Measurements from ENCODE around the gene SEC24D. TPM values are rescaled to one million over a fixed set of nuclear protein-coding genes. Genes with fewer than 3 reads are reported as not detected.

The SEC24D gene
- total RNA-seq, 1 experiment from 2014 or later, result 28.4 TPM

- H3K27me3 Mint-ChIP-seq (ENCODE audit: unreplicated experiment), result no peaks in the 10 kb centered on the region
- no peaks in the 10 kb centered on the region for H3K4me1 Mint-ChIP-seq (ENCODE audit: low read depth, unreplicated experiment)
- BruUV-seq (replicated peaks), result no TSS peak
- no peak for DNase-seq
- intact Hi-C loops (cut with micrococcal nuclease; ENCODE audit: unreplicated experiment), result no loop called here
- no peak overlapping the region for H3K4me3 Mint-ChIP-seq (ENCODE audit: low read depth, unreplicated experiment)
- no peak for TF ChIP-seq CTCF (IDR thresholded peaks at IDR 0.05; ENCODE audit: unreplicated experiment)
- no peaks in the 10 kb centered on the region for H3K9me3 Mint-ChIP-seq (ENCODE audit: low read depth, unreplicated experiment)
- no peak overlapping the region for H3K27ac Mint-ChIP-seq (ENCODE audit: unreplicated experiment)
- no peaks in the 10 kb centered on the region for H3K36me3 Mint-ChIP-seq (ENCODE audit: insufficient read depth, unreplicated experiment)
- CTCF ChIA-PET, result interaction anchor here (0.7 kb wide), 1 partner anchor 48 kb away, joined by 4 read pairs; no protein-coding TSS in a partner anchor
Measured at GRCh38 chr4:118872181-118872580, 36.3 kb upstream of the SEC24D start.

GRCh38 chr4:118869808-118870342 is 33.9 kb upstream of the SEC24D start:
- TF ChIP-seq CTCF (IDR thresholded peaks at IDR 0.05; ENCODE audit: unreplicated experiment), result no peak
- no peaks in the 10 kb centered on the region for H3K4me1 Mint-ChIP-seq (ENCODE audit: low read depth, unreplicated experiment)
- no TSS peak for BruUV-seq (replicated peaks)
- intact Hi-C loops (cut with micrococcal nuclease; ENCODE audit: unreplicated experiment), result no loop called here
- H3K27ac Mint-ChIP-seq (ENCODE audit: unreplicated experiment), result no peak overlapping the region
- CTCF ChIA-PET, result no interaction called here
- no peaks in the 10 kb centered on the region for H3K36me3 Mint-ChIP-seq (ENCODE audit: insufficient read depth, unreplicated experiment)
- no peaks in the 10 kb centered on the region for H3K27me3 Mint-ChIP-seq (ENCODE audit: unreplicated experiment)
- H3K4me3 Mint-ChIP-seq (ENCODE audit: low read depth, unreplicated experiment), result no peak overlapping the region
- no peaks in the 10 kb centered on the region for H3K9me3 Mint-ChIP-seq (ENCODE audit: low read depth, unreplicated experiment)
- DNase-seq, result no peak

- Mint-ChIP-seq H3K4me3 (ENCODE audit: low read depth, unreplicated experiment) (no peak overlapping the region), H3K27me3 (ENCODE audit: unreplicated experiment) (no peaks in the 10 kb centered on the region), H3K36me3 (ENCODE audit: insufficient read depth, unreplicated experiment) (no peaks in the 10 kb centered on the region), H3K9me3 (ENCODE audit: low read depth, unreplicated experiment) (no peaks in the 10 kb centered on the region), H3K4me1 (ENCODE audit: low read depth, unreplicated experiment) (no peaks in the 10 kb centered on the region), H3K27ac (ENCODE audit: unreplicated experiment) (no peak overlapping the region)
- no peak for DNase-seq
- CTCF ChIA-PET, result no interaction called here
- intact Hi-C loops (cut with micrococcal nuclease; ENCODE audit: unreplicated experiment), result no loop called here
- no peak for TF ChIP-seq CTCF (IDR thresholded peaks at IDR 0.05; ENCODE audit: unreplicated experiment)
- BruUV-seq (replicated peaks), result no TSS peak
Measured at GRCh38 chr4:118867311-118868067, 31.6 kb upstream of the SEC24D start.

GRCh38 chr4:118866442-118866841 is 30.5 kb upstream of the SEC24D start:
- DNase-seq, result no peak
- intact Hi-C loops (cut with micrococcal nuclease; ENCODE audit: unreplicated experiment), result no loop called here
- H3K27ac Mint-ChIP-seq (ENCODE audit: unreplicated experiment), result no peak overlapping the region
- BruUV-seq (replicated peaks), result no TSS peak
- H3K4me1 Mint-ChIP-seq (ENCODE audit: low read depth, unreplicated experiment), result no peaks in the 10 kb centered on the region
- no peak overlapping the region for H3K4me3 Mint-ChIP-seq (ENCODE audit: low read depth, unreplicated experiment)
- H3K36me3 Mint-ChIP-seq (ENCODE audit: insufficient read depth, unreplicated experiment), result no peaks in the 10 kb centered on the region
- CTCF ChIA-PET, result no interaction called here
- H3K27me3 Mint-ChIP-seq (ENCODE audit: unreplicated experiment), result no peaks in the 10 kb centered on the region
- TF ChIP-seq CTCF (IDR thresholded peaks at IDR 0.05; ENCODE audit: unreplicated experiment), result no peak
- no peaks in the 10 kb centered on the region for H3K9me3 Mint-ChIP-seq (ENCODE audit: low read depth, unreplicated experiment)

Data from Calu3 (cell line).